Transverse colon (tissue), 4 donors: ENCODE measurements around the gene MAPK14. TPM values are rescaled to one million over a fixed set of nuclear protein-coding genes. Genes with fewer than 3 reads are reported as not detected.

Source experiments
- DNase-seq: peaks from one replicate; pipeline ENCODE4 v3.0.0-alpha.2; 2019
- H3K27ac ChIP-seq, 4 donors: fragments of 200-600 bp; sonication (generic); 2 replicates each; pipeline ENCODE4 v1.5.1; 2016 to 2018; ENCODE audit warnings: inconsistent platforms in 4 of 4
- H3K27me3 ChIP-seq: fragments of 200-600 bp; sonication (generic); 2 replicates; pipeline ENCODE4 v1.5.1; 2017; ENCODE audit warnings: inconsistent platforms
- H3K36me3 ChIP-seq, 4 donors: fragments of 200-600 bp; sonication (generic); 2 replicates each; pipeline ENCODE4 v1.5.1; 2017 to 2019; ENCODE audit warnings: inconsistent platforms in 4 of 4
- H3K4me1 ChIP-seq, 4 donors: fragments of 200-600 bp; sonication (generic); 2 replicates each; pipeline ENCODE4 v1.5.1; 2017 to 2020; ENCODE audit warnings: inconsistent platforms in 4 of 4
- H3K4me3 ChIP-seq, 4 donors: fragments of 200-600 bp; sonication (generic); 1 replicate in 1 of 4; 2 replicates in 3 of 4; pipeline versions ENCODE4 v1.5.1 to v1.6.1; 2017 to 2019; ENCODE audit warnings: inconsistent platforms in 4 of 4
- H3K9me3 ChIP-seq, 2 donors: fragments of 200-600 bp; sonication (generic); 2 replicates each; pipeline ENCODE4 v1.5.1; 2017 to 2019; ENCODE audit warnings: inconsistent platforms in 2 of 2
- EP300 ChIP-seq: sonication (generic); formaldehyde crosslinking; IDR thresholded peaks from one replicate; pipeline ENCODE4 v1.6.1; 2017; ENCODE audit warnings: antibody characterized with exemption, low read depth
- POLR2A ChIP-seq: fragments of 450-650 bp; IDR thresholded peaks from one replicate; pipeline ENCODE4 v1.6.1; 2016; ENCODE audit warnings: antibody characterized with exemption, mild to moderate bottlenecking, moderate library complexity
- POLR2AphosphoS5 ChIP-seq, 3 donors: sonication (generic); formaldehyde crosslinking; IDR thresholded peaks; one replicate each; pipeline ENCODE4 v1.6.1; 2016; ENCODE audit warnings: antibody characterized with exemption in 3 of 3
- WGBS, 2 donors: methylation state at CpG; one replicate each; pipeline ENCODE4 v1.1.5; 2018; ENCODE audit warnings: low coverage in 1 of 2; 5-methylcytosine and 5-hydroxymethylcytosine counted together
- in situ Hi-C, 4 donors: fragments of 200-750 bp; cut with MboI; loops; one replicate each; pipeline versions ENCODE4 v1.15.0 to v1.15.1; 2017; ENCODE audit warnings: low sequenced_read_pairs in 3 of 4, low pct_ligation_motif_present in 1 of 4, low pct_unique_long_range_greater_than_20kb in 1 of 4
- intact Hi-C: fragments of 100-400 bp; cut with DNase I; formaldehyde crosslinking; loops from one replicate; pipeline ENCODE4 v1.15.1; 2023; ENCODE audit warnings: low total_unique reads
- total RNA-seq, 4 donors: library from RNA; depleted of rRNA; stranded (reverse); fragments of >200 nt; gene quantifications; one replicate each; pipeline ENCODE4 v1.1.0, GENCODE V29; 2016
- TF ChIP-seq, protein P1 (sequence below), 5 experiments: fragments of 200-600 bp in 3 of 5; fragments of 450-650 bp in 2 of 5; sonication (generic) in 3 of 5; IDR thresholded peaks; 1 replicate in 2 of 5; 2 replicates in 3 of 5; pipeline ENCODE4 v1.5.1; 2016 to 2017; ENCODE audit warnings: antibody characterized with exemption in 5 of 5, inconsistent platforms in 3 of 5, mild to moderate bottlenecking in 2 of 5, moderate library complexity in 1 of 5

Gene MAPK14
- total RNA-seq, 4 donors from 2014 or later = 82.2 to 132 (median 112) TPM

- peak overlapping the region; percentile 87 to 96 (median 90) for H3K27ac ChIP-seq
- H3K36me3 ChIP-seq = peaks cover 0 to 19% (median 3%) of the 10 kb centered on the region in 4 donors
- WGBS, 2 donors = 20% methylated on average over 2 to 6 of the region's 8 CpGs
- peak; percentile 76 for DNase-seq
- peaks cover 7% of the 10 kb centered on the region for H3K27me3 ChIP-seq
- peak overlapping the region; percentile 44 to 69 (median 54) for H3K4me3 ChIP-seq
- H3K4me1 ChIP-seq = peaks cover 14 to 29% (median 24%) of the 10 kb centered on the region in 4 donors
- TF ChIP-seq EP300 = no peak
- TF ChIP-seq POLR2A = peak; percentile 27
- TF ChIP-seq, protein P1, sequence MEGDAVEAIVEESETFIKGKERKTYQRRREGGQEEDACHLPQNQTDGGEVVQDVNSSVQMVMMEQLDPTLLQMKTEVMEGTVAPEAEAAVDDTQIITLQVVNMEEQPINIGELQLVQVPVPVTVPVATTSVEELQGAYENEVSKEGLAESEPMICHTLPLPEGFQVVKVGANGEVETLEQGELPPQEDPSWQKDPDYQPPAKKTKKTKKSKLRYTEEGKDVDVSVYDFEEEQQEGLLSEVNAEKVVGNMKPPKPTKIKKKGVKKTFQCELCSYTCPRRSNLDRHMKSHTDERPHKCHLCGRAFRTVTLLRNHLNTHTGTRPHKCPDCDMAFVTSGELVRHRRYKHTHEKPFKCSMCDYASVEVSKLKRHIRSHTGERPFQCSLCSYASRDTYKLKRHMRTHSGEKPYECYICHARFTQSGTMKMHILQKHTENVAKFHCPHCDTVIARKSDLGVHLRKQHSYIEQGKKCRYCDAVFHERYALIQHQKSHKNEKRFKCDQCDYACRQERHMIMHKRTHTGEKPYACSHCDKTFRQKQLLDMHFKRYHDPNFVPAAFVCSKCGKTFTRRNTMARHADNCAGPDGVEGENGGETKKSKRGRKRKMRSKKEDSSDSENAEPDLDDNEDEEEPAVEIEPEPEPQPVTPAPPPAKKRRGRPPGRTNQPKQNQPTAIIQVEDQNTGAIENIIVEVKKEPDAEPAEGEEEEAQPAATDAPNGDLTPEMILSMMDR (IDR thresholded peaks at IDR 0.05) = no peak
- TF ChIP-seq POLR2AphosphoS5 (IDR thresholded peaks at IDR 0.05) = peak in 2 of 3 donors; percentile 37 to 55
- intact Hi-C loops (no loop called here), in situ Hi-C loops (loop anchor here in 3 of 4 donors (10.0 kb wide), 2 partner anchors 53 to 73 kb away; no protein-coding TSS in a partner anchor)
- no peaks in the 10 kb centered on the region for H3K9me3 ChIP-seq
Observed at GRCh38 chr6:36131511-36132245, 104.1 kb downstream of the MAPK14 start.

- DNase-seq = no peak
- Histone ChIP-seq H3K4me1 (peaks cover 14 to 29% (median 24%) of the 10 kb centered on the region in 4 donors), H3K27me3 (peaks cover 7% of the 10 kb centered on the region), H3K27ac (peak overlapping the region; percentile 87 to 96 (median 90)), H3K9me3 (no peaks in the 10 kb centered on the region), H3K4me3 (peak overlapping the region in 2 of 4 donors; percentile 56 to 69), H3K36me3 (peaks cover 0 to 22% (median 3%) of the 10 kb centered on the region in 4 donors)
- intact Hi-C loops = no loop called here
- TF ChIP-seq, protein P1 (IDR thresholded peaks at IDR 0.05) = no peak
- no peak for TF ChIP-seq POLR2AphosphoS5 (IDR thresholded peaks at IDR 0.05)
- no peak for TF ChIP-seq EP300
- TF ChIP-seq POLR2A = no peak
- in situ Hi-C loops = loop anchor here in 3 of 4 donors (10.0 kb wide), 2 partner anchors 52 to 72 kb away; no protein-coding TSS in a partner anchor
- 73% methylated on average over 5 of the region's 5 CpGs; no CpG with 5 or more reads in 1 of the 2 donors for WGBS, 2 donors
Observed at GRCh38 chr6:36132246-36132895, 104.8 kb downstream of the MAPK14 start.

DNA sequence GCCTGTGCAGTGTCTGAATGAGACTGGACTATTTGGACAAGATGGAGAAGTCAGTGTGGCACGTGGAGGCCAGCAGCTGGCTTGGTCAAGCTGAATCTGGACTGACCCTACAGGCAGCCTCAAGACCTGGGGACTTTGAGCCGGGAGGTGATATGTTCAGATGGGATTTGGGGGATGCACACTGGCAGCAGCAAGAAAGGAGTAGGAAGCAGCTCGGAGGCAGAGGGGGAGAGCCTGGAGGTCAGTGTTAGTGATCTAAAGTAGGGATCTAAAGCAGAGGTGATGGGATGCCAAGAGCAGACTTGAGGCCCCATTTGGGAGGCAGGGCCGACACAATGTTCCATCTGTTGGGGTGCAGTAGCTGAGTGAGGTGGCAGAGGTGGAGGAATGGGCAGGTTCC, 105.5 kb downstream of the MAPK14 start:
- peaks cover 7% of the 10 kb centered on the region for H3K27me3 ChIP-seq
- intact Hi-C loops (no loop called here), in situ Hi-C loops (loop anchor here in 3 of 4 donors (10.0 kb wide), 2 partner anchors 52 to 72 kb away; no protein-coding TSS in a partner anchor)
- no peak overlapping the region for H3K4me3 ChIP-seq
- DNase-seq = no peak
- 82 to 88% methylated on average over 1 to 4 of the region's 4 CpGs for WGBS, 2 donors
- peaks cover 0 to 23% (median 3%) of the 10 kb centered on the region in 4 donors for H3K36me3 ChIP-seq
- no peak overlapping the region for H3K27ac ChIP-seq
- H3K9me3 ChIP-seq = no peaks in the 10 kb centered on the region
- TF ChIP-seq EP300 (no peak), POLR2A (no peak), POLR2AphosphoS5 (IDR thresholded peaks at IDR 0.05) (no peak)
- TF ChIP-seq, protein P1 (IDR thresholded peaks at IDR 0.05) = no peak
- H3K4me1 ChIP-seq = peaks cover 14 to 29% (median 24%) of the 10 kb centered on the region in 4 donors

- no peaks in the 10 kb centered on the region for H3K9me3 ChIP-seq
- H3K27me3 ChIP-seq = peaks cover 7% of the 10 kb centered on the region
- in situ Hi-C loops = loop anchor here in 3 of 4 donors (10.0 kb wide), 2 partner anchors 51 to 71 kb away; no protein-coding TSS in a partner anchor
- 87 to 88% methylated on average over 4 of the region's 4 CpGs for WGBS, 2 donors
- TF ChIP-seq EP300 (no peak), POLR2A (no peak), POLR2AphosphoS5 (IDR thresholded peaks at IDR 0.05) (no peak)
- TF ChIP-seq, protein P1 (IDR thresholded peaks at IDR 0.05) = no peak
- peaks cover 14 to 29% (median 24%) of the 10 kb centered on the region in 4 donors for H3K4me1 ChIP-seq
- intact Hi-C loops = no loop called here
- H3K4me3 ChIP-seq = no peak overlapping the region
- peaks cover 0 to 30% (median 3%) of the 10 kb centered on the region in 4 donors for H3K36me3 ChIP-seq
- H3K27ac ChIP-seq = no peak overlapping the region
- no peak for DNase-seq
Observed at GRCh38 chr6:36133912-36134311, 106.3 kb downstream of the MAPK14 start.
